HG03095 (cell line): ENCODE measurements around the gene ARFGEF3.

Experiments used
- ATAC-seq: cut with Tn5 transposase; IDR thresholded peaks from one replicate; pipeline ENCODE4 v1.9.1; 2021; ENCODE audit warnings: moderate library complexity; ENCODE audit not compliant: unreplicated experiment

ARFGEF3 gene

DNA sequence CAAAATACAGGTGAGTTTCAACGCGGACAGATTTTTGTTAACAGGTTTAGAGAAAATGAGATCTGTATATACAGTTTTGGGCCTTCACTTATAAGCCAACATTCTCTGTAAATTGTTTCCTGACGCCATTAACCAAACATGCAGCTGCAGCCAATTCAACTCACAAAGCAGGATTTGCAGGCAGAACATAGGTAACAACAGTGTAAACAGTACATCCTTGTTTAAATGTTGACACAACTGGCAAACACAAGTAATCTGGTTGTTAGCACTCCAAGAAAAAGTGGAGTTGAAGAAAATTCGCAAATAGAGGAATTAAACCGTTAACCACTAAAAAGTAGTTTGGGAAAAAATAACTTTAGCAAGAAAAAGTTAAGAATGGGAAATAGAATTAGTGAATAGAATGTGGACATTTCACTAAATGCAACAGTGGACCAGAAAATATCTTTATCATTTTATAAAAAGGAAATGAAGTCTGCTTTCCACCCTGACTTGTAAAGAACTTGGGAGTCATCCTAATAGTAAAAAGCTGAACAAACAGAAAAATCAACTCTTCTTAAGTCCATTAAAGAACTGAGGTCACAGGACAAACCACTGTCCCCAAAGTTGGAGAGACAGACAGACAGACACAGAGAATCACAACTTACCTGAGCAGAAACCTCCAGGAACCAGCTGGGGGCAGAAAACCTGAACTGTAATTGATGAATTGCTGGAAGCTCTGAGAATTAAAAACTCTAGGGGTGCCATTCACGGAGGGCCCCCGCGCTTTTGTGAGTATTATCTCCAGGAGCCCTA, 226.0 kb downstream of the ARFGEF3 start:
- ATAC-seq: no peak

DNA sequence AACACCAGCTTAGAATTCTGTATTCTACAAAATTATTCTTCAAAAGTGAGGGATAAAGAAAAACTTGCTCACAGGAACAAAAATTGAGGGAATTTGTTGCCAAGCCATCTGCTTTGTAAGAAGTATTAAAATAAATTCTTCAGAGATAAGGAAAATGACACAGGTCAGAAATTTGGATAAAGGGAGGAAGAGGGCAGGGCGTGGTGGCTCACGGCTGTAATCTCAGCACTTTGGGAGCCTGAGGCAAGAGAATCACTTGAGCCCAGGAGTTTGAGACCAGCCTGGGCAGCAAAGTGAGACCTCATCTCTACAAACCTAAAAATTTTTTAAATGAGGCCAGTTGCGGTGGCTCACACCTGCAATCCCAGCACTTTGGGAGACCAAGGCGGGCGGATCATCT, 227.8 kb downstream of the ARFGEF3 start:
- no peak for ATAC-seq
